NCI-H2107 (cell line): ENCODE results near the gene CERK.
"Not testable (repeated sequence)": the region's sequence is repeated elsewhere in the genome, so short reads cannot be mapped to it uniquely, and the experiment has no call there.

Experiments used
- DNase-seq: peaks from one replicate; lab custom pipeline; 2025; lab: John Stamatoyannopoulos, UW

The CERK gene

DNA sequence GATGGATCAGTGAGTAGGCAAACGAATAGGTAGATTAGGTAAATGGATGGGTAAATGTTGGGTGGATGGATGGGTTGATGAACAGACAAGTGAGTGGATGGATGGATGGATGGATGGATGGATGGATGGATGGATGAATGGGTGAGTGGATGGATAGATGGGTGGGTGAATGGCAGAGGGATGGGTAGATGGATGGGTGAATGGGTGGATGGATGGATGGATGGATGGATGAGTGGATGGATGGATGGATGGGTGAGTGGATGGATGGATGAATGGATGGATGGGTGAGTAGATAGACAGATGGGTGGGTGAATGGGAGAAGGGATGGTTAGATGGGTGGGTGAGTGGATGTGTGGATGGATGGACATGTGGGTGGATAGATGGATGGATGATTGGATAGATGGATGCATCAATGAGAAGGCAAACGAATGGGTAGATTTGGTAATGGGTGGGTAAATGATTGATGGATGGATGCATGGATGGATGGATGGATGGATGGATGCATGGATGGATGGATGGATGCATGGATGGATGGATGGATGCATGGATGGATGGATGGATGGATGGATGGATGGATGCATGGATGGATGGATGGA is 89.7 kb downstream of the CERK start:
- not testable (repeated sequence) for DNase-seq

DNA sequence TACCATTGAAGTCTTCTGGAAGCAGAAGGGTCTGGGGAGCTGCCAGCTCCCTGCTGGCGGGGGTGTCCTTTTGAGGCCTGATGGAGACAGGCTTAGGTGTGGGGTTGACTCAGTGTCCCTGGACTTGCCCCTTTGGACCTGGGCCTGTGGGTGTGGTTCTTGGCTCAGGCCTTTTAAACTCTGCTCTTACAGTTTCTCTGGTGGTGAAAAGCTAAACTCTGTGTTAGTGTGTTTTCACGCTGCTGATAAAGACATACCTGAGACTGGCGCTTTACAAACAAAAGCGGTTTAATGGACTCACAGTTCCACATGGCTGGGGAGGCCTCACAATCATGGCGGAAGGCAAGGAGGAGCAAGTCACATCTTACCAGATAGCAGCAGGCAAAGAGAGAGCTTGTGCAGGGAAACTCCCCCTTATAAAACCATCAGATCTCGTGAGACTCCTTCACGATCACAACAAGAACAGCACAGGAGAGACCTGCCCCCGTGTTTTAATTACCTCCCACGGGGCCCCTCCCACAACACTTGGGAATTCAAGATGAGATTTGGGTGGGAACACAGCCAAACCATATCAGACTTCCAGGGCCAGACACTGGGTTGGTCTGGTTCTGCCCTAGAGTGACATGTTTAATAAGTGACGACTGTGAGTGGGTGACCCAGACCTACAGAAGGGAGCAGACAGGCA is 91.4 kb downstream of the CERK start:
- no peak for DNase-seq

DNA sequence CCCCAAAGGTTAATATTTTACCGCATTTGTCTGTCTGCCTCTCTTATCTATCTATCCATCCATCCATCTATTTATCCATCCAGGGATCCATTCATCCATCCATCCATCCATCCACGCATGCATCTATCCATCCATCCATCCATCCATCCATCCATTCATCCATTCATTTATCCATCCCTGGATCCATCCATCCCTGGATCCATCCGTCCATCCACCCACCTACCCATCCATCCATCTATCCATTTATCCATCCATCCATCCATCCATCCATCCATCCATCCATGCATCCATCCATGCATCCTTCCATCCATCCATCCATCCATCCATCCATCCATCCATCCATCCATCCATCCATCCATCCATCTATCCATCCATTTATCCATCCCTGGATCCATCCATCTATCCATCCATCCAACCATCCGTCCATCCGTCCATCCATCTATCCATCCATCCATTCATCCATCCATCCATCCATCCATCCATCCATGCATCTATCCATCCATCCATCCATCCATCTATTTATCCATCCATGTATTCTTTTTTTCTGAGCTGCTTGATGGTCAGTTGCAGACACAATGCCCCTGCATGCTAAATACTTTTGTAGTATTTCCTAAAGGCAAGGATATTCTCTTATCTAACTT is 95.1 kb downstream of the CERK start:
- not testable (repeated sequence) for DNase-seq

DNA sequence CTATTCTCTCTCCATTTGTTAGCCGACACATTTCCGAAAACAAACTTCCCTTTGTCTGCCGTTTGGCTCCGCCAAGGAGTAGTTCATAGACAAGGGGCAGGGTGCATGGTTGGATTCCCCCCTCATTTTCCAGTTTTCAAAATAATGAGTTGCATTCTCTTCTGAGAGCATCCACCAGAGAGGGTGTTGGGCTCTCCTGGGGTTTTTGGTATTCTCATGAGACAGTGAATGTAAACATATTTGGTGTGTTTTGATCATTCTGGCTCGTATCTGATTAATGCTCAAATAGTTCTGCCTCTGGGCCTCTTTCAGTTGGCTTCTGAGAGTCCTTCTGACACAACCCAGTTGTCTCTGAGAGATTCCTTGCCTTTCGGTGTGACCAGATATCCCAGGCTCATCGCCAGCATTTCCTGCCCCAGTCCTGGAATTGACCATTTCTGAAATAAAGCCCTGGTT is 96.2 kb downstream of the CERK start:
- DNase-seq = no peak

DNA sequence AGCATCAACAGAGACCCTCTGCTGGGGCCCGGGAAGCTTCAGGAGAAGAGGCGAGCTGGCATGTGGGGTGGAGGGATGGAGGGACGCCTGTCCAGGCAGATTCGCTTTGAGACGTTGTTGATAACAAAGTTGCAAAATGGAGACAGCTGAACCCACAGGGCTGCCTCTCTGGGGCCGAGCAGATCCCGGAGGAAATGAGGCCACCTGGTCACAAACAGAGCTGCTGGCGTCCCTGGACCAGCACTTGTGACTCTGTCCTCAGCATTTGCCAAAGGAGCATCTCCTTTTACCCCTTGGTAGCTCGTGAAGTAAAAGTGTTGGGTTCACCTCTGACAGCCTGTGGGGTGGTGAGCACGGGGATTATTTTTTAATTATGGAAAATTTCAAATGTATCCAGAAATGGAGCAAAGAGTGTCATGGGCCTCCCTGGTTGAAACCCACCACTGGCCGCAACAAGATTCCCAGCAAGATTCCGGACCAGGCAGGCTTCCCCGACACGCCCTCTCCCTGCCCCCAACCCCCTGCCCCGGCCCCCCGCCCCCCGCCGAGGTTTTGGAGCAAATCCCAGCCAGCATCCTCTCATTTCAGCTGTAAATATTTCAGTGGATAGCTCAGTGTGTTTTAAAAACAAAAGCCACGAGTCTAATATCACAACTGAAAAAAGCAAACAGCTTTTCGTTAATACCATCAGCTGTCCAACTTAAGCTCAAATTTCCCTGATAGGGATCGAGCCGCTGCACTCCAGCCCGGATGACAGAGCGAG is 97.6 kb downstream of the CERK start:
- no peak for DNase-seq

DNA sequence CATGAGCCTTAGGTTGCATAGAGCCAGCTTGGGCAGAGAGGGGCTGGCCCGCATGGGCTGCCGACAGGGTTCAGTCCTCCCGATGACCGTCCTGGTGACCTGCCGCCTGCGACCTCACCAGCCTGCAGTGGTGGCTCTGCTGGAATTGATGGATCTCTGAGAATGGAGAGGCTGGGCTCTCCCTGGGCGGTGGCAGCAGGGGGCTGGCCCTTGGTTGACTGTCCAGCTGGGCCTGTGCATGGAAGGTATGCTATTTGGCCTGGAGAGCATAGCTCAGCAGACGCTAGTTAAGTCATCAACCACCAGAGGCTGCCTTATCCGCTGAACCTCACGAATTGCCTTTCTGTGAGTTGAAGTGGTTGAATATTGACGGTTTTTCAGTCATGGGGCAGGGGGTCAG is 98.2 kb downstream of the CERK start:
- DNase-seq = no peak

DNA sequence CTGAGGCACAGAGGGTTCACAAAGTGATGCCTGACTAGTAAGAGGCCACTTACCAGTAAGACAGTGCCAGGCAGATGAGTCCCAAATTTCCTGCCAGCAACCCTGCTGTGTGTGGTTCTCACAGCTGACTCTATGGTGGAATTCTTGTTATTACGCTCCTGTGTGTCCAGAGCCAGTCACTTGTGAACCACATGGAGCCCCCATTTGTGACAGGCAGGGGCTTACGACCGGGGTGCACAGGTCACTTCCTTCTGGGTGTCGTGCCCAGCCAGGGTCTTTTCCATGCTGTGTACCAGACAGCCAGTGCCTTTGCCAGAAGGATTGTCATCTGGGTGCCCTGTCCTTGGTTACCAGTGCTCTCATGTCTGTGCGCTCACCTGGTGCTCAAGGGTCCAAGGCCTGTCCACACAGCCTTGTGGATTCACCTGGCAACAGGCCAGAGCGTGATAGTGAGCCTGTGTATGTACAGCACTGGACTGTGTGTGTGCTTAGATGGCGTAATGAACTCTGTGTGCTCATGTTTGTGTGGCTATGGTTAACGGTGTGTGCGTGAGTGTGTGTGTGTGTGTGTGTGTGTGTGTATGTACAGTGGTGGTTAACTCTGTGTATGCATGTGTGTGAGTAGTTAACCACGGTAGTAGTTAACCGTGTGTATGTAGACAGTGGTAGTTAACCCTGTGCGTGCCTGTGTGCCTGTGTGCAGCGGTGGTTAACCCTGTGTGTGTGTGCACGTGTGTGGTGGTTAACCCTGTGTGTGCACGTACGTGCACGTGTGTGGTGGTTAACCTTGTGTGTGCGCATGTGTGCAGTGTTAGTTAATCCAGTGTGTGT is 99.2 kb downstream of the CERK start:
- no peak for DNase-seq

DNA sequence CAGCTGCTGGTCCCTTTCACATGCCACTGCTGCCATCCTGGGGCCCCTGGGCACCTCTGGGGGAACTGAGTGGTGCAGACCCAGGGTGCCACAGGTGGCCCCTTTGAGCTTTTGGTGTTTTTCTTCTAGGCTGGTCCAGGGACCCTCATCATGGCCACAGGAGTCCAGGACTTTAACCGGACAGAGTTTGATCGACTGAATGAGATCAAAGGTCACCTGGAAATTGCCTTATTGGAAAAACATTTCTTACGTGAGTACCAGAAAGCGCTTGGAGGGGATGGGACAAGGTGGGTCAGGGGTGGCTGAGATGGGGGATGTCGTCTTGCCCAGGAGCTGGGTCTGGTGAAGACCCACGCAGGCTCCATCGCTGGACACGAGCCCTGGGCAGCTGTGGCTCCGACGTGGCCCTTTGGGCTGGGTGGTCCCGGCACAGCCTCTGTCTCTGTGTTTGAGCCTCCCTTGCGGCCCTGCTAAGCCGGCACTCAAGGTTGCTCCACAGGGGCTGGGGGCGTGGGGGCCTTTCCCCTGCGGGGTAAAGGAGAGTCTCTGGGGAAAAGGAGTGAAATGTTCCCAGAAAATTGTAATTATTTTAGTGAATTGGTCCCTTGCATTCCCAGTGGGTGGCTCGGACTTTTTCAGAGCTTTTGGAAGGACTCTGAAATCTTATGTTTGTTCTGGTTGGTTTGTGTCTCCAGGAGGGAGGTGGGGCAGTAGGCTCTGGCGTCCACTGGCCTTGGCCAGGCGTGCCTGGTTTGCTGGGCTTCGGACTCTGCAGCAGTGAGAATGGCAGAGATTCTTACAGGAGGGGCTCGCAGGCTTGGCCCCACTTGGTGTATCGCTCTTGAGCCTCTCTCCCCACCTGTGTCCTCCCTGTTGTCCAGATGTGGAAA is 100.1 kb downstream of the CERK start:
- DNase-seq = no peak

DNA sequence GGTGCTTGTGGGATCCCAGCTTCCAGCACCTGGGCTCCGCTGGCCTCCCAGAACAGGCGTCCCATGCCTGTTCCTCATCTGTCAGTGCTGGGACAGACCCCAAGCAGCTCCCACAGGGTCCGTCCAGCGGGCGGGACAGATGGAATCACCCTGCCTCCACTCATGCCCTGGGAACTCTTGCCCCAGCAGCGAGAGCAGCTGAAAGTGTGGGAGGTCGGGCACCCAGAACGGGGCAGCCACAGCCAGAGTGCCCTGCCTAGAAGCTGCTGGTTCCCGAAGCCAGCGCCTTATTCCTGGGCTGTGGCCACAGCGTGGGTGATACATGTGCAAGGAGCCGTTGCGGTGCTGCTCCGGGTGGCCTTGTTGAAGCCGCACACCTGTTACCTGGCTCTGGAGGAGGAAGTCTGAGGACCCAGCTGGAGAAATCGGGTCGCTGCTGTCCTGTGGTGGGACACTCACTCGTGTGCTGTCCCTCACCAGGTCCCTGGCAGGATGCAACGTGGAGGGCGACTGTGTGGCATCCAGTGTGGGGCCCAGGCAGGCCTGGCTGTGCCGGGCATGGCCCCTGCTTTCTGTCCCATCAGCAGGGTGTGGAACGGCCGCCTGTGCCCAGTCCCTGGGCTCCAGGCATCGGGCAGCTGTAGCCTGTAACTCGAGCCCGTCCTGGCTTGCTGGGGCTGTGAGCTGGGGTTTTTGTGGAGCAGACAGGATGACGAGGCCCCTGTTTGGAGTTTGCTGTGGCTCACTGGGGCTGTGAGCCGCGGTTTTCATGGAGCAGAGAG is 101.6 kb downstream of the CERK start:
- DNase-seq = peak; percentile 16

DNA sequence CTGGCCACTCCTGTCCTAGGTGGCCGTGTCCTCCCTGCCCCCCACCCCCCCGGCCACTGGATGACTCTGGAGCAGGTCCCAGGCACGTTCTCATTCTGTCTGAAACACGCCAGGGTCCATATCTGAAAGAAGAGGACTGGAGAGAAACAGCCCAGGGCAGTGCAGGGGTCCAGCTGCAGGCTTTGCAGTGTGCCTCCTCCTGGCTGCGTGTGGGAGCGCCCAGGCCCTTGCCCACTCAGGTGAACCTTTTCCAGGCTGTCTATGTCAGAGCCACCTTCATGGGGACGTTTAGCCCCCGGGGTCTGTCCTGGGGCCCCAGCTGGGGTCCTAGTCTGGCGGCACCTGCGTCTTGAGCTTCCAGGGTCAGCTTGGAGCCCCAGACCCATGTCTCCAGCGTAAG is 102.3 kb downstream of the CERK start:
- no peak for DNase-seq

DNA sequence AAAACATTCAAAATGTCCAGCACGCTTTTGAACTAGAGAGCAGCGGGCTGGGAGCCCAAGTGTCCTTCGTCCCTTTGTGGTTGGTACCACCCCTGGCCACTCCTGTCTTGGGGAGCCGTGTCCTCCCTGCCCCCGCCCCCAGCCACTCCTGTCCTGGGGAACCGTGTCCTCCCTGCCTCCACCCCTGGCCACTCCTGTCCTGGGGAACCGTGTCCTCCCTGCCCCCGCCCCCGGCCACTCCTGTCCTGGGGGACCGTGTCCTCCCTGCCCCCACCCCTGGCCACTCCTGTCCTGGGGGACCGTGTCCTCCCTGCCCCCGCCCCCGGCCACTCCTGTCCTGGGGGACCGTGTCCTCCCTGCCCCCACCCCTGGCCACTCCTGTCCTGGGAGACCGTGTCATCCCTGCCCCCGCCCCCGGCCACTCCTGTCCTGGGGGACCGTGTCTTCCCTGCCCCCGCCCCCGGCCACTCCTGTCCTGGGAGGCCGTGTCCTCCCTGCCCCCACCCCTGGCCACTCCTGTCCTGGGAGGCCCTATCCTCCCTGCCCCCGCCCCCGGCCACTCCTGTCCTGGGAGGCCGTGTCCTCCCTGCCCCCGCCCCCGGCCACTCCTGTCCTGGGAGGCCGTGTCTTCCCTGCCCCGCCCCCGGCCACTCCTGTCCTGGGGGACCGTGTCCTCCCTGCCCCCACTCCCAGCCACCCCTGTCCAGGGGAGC is 102.9 kb downstream of the CERK start:
- not testable (repeated sequence) for DNase-seq
